HL-60 (cell line): Measurements from ENCODE around the gene RAP1B.

Source experiments
- DNase-seq, 2 experiments: peaks; one replicate each; pipeline ENCODE4 v3.0.0-alpha.2; 2010 to 2020; ENCODE audit warnings: low read depth in 1 of 2, low spot score in 1 of 2
- H3K27ac ChIP-seq: fragments of 250-450 bp; sonication (Bioruptor Pico); replicated peaks from 2 replicates; pipeline ENCODE4 v1.5.1; 2020; ENCODE audit warnings: mild to moderate bottlenecking, moderate library complexity
- H3K27me3 ChIP-seq: fragments of 250-450 bp; sonication (Bioruptor Pico); 2 replicates; pipeline ENCODE4 v1.5.1; 2021; ENCODE audit warnings: mild to moderate bottlenecking, moderate library complexity; ENCODE audit not compliant: insufficient read depth, poor library complexity, severe bottlenecking
- H3K4me3 ChIP-seq: replicated peaks from 2 replicates; pipeline ENCODE4 v1.5.1; 2011; ENCODE audit warnings: mild to moderate bottlenecking, control low read depth, low read length; ENCODE audit not compliant: insufficient read depth
- CTCF ChIP-seq: IDR thresholded peaks from one replicate; pipeline ENCODE4 v1.5.1; 2011; ENCODE audit warnings: low read length, control low read depth, inconsistent platforms; ENCODE audit not compliant: insufficient read depth
- GABPA ChIP-seq: IDR thresholded peaks from 2 replicates; pipeline ENCODE4 v1.6.1; 2012; ENCODE audit warnings: low read depth
- POLR2AphosphoS5 ChIP-seq: IDR thresholded peaks from 2 replicates; pipeline ENCODE4 v1.6.1; 2012; ENCODE audit warnings: low read depth
- REST ChIP-seq: IDR thresholded peaks from 2 replicates; pipeline ENCODE4 v1.6.1; 2012; ENCODE audit warnings: low read depth; ENCODE audit not compliant: insufficient replicate concordance
- SPI1 ChIP-seq: IDR thresholded peaks from 2 replicates; pipeline ENCODE4 v1.6.1; 2012; ENCODE audit warnings: low read depth, mild to moderate bottlenecking, borderline replicate concordance

RAP1B gene

GRCh38 chr12:68638721-68639395 lies 28.2 kb downstream of the RAP1B start:
- TF ChIP-seq SPI1: no peak
- no peak for TF ChIP-seq CTCF
- TF ChIP-seq REST: no peak
- TF ChIP-seq POLR2AphosphoS5: no peak
- H3K27me3 ChIP-seq: no peaks in the 10 kb centered on the region
- no peak for DNase-seq
- no peak overlapping the region for H3K27ac ChIP-seq
- H3K4me3 ChIP-seq: no peak overlapping the region

- no peak overlapping the region for H3K4me3 ChIP-seq
- no peak overlapping the region for H3K27ac ChIP-seq
- no peak for DNase-seq
- no peaks in the 10 kb centered on the region for H3K27me3 ChIP-seq
- TF ChIP-seq CTCF: no peak
- no peak for TF ChIP-seq SPI1
- no peak for TF ChIP-seq GABPA
- TF ChIP-seq REST: no peak
These were observed 28.7 kb downstream of the RAP1B start for GRCh38 chr12:68639396-68639767.

- Histone ChIP-seq H3K4me3 (no peak overlapping the region), H3K27me3 (no peaks in the 10 kb centered on the region), H3K27ac (no peak overlapping the region)
- DNase-seq: no peak
- TF ChIP-seq SPI1 (no peak), GABPA (no peak), REST (no peak), CTCF (no peak), POLR2AphosphoS5 (no peak)
These were observed 30.4 kb downstream of the RAP1B start for GRCh38 chr12:68641138-68641537.
